Parathyroid adenoma (tissue), 2 donors: Measurements from ENCODE around the gene ADAMTSL1.

ENCODE experiments used
- H2AFZ ChIP-seq: fragments of 300-600 bp; sonication (generic); one replicate; pipeline ENCODE4 v1.7.0; 2017; ENCODE audit warnings: antibody characterized with exemption, mild to moderate bottlenecking
- H3K27ac ChIP-seq: fragments of 300-600 bp; sonication (generic); one replicate; pipeline ENCODE4 v1.7.0; 2017
- H3K27me3 ChIP-seq: fragments of 300-600 bp; sonication (generic); one replicate; pipeline ENCODE4 v1.7.0; 2017; ENCODE audit warnings: low read length; ENCODE audit not compliant: control insufficient read depth, insufficient read depth
- H3K36me3 ChIP-seq: fragments of 300-600 bp; sonication (generic); one replicate; pipeline ENCODE4 v1.7.0; 2017; ENCODE audit warnings: low read length; ENCODE audit not compliant: control insufficient read depth, insufficient read depth
- H3K4me1 ChIP-seq: fragments of 300-600 bp; sonication (generic); one replicate; pipeline ENCODE4 v1.7.0; 2017; ENCODE audit warnings: control low read depth
- H3K4me2 ChIP-seq: fragments of 300-600 bp; sonication (generic); one replicate; pipeline ENCODE4 v1.7.0; 2017; ENCODE audit warnings: low read length
- H3K4me3 ChIP-seq: fragments of 300-600 bp; sonication (generic); one replicate; pipeline ENCODE4 v1.7.0; 2017; ENCODE audit warnings: low read depth, low read length
- H3K79me2 ChIP-seq: fragments of 300-600 bp; sonication (generic); one replicate; pipeline ENCODE4 v1.7.0; 2017; ENCODE audit warnings: control low read depth
- H3K9ac ChIP-seq: fragments of 300-600 bp; sonication (generic); one replicate; pipeline ENCODE4 v1.7.0; 2017; ENCODE audit warnings: mild to moderate bottlenecking
- H3K9me3 ChIP-seq: fragments of 300-600 bp; sonication (generic); one replicate; pipeline ENCODE4 v1.7.0; 2017; ENCODE audit warnings: low read length; ENCODE audit not compliant: control insufficient read depth
- CTCF ChIP-seq: fragments of 300-600 bp; sonication (generic); IDR thresholded peaks from one replicate; pipeline ENCODE4 v1.7.0; 2017; ENCODE audit warnings: antibody characterized with exemption, mild to moderate bottlenecking
- donor health status: primary hyperparathyroidism.

Gene ADAMTSL1

DNA sequence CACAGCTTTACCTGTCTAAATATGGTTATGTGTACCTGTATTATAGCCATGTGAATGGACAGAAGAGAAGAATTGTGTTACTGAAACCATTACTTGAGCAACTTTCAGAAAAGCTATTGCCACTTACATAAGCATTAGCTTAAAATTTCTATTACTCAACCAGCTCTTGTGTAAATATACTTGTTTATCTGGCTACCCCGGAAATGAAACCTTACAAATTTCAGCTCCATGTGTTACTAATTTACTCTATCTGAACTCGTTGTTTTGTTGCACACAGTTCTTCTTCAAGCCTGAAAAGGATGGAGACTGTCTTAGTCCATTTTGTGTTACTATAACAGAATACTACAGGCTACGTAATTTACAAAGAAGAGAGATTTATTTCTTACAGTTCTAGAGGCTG, 22.5 kb upstream of the ADAMTSL1 start:
- no peaks in the 10 kb centered on the region for H3K9me3 ChIP-seq
- H3K9ac ChIP-seq = no peak overlapping the region
- H3K27me3 ChIP-seq = no peaks in the 10 kb centered on the region
- H3K79me2 ChIP-seq = no peaks in the 10 kb centered on the region
- H3K4me2 ChIP-seq = no peak overlapping the region
- no peak overlapping the region for H3K27ac ChIP-seq
- no peak for TF ChIP-seq CTCF
- H3K36me3 ChIP-seq = no peaks in the 10 kb centered on the region
- peaks cover 11% of the 10 kb centered on the region for H3K4me1 ChIP-seq
- H2AFZ ChIP-seq = no peak overlapping the region
- H3K4me3 ChIP-seq = no peak overlapping the region

DNA sequence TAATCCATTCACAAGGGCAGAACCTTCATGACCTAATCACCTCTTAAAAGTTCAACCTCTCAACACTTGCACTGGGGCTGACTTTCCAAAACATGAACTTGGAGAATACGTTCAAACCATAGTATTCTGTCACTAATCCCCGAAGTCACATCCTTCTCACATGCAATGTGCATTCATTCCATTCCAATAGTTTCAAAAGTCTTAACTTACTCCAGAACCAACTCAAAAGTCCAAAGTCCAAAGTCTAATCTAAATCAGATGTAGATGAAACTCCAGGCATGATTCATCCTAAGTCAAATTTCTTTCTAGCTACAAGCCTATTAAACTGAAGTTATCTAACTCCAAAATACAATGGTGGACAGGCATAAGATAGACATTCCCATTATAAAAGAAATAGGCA, 21.7 kb upstream of the ADAMTSL1 start:
- no peak for TF ChIP-seq CTCF
- H3K4me1 ChIP-seq = peaks cover 3% of the 10 kb centered on the region
- no peak overlapping the region for H3K27ac ChIP-seq
- H3K27me3 ChIP-seq = no peaks in the 10 kb centered on the region
- no peaks in the 10 kb centered on the region for H3K9me3 ChIP-seq
- H3K4me2 ChIP-seq = no peak overlapping the region
- H3K4me3 ChIP-seq = no peak overlapping the region
- H3K36me3 ChIP-seq = no peaks in the 10 kb centered on the region
- no peaks in the 10 kb centered on the region for H3K79me2 ChIP-seq
- H2AFZ ChIP-seq = no peak overlapping the region
- no peak overlapping the region for H3K9ac ChIP-seq

- H2AFZ ChIP-seq = no peak overlapping the region
- TF ChIP-seq CTCF = no peak
- no peak overlapping the region for H3K4me3 ChIP-seq
- no peak overlapping the region for H3K9ac ChIP-seq
- H3K27ac ChIP-seq = no peak overlapping the region
- no peaks in the 10 kb centered on the region for H3K79me2 ChIP-seq
- H3K27me3 ChIP-seq = no peaks in the 10 kb centered on the region
- H3K9me3 ChIP-seq = no peaks in the 10 kb centered on the region
- no peak overlapping the region for H3K4me2 ChIP-seq
- H3K36me3 ChIP-seq = peaks cover 2% of the 10 kb centered on the region
- no peaks in the 10 kb centered on the region for H3K4me1 ChIP-seq
These were observed 17.2 kb upstream of the ADAMTSL1 start for GRCh38 chr9:18456624-18457237.

GRCh38 chr9:18457510-18457909, 16.4 kb upstream of the ADAMTSL1 start:
- Histone ChIP-seq H3K4me2 (no peak overlapping the region), H3K36me3 (peaks cover 2% of the 10 kb centered on the region), H3K9me3 (no peaks in the 10 kb centered on the region), H2AFZ (no peak overlapping the region), H3K4me1 (no peaks in the 10 kb centered on the region), H3K4me3 (no peak overlapping the region), H3K27me3 (no peaks in the 10 kb centered on the region), H3K9ac (no peak overlapping the region), H3K27ac (no peak overlapping the region), H3K79me2 (no peaks in the 10 kb centered on the region)
- no peak for TF ChIP-seq CTCF

GRCh38 chr9:18459962-18460584, 13.9 kb upstream of the ADAMTSL1 start:
- Histone ChIP-seq H3K9me3 (no peaks in the 10 kb centered on the region), H3K79me2 (no peaks in the 10 kb centered on the region), H3K4me1 (no peaks in the 10 kb centered on the region), H2AFZ (no peak overlapping the region), H3K4me3 (no peak overlapping the region), H3K27ac (no peak overlapping the region), H3K9ac (no peak overlapping the region), H3K27me3 (no peaks in the 10 kb centered on the region), H3K36me3 (peaks cover 2% of the 10 kb centered on the region), H3K4me2 (no peak overlapping the region)
- no peak for TF ChIP-seq CTCF
